Bone marrow (tissue), 2 donors: Measurements from ENCODE around the gene MAP3K12.
"Not testable (repeated sequence)": the region's sequence is repeated elsewhere in the genome, so short reads cannot be mapped to it uniquely, and the experiment has no call there.

Experiments used
- DNase-seq, 2 donors: peaks; one replicate each; lab custom pipeline; 2025; lab: John Stamatoyannopoulos, UW

Gene MAP3K12

DNA sequence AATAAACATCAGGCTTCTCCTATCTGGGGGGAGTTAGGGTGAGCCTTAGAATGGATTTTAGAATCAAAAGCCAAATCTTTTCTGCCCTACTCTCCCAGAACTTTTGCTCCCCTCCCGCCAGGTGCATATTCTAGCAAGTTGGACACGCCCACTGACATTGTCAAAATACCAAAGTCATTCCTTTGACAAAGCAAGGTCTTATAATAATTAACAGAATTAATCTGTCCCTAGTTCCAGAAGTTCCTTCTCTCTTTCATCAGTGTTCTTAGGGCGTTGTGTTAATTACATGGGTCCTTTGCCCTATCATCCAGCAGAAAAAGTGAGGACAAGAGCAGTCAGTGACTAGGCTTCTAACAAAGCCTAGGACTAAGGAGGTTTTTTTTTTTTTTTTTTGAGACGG lies 55.3 kb downstream of the MAP3K12 start:
- no peak for DNase-seq

DNA sequence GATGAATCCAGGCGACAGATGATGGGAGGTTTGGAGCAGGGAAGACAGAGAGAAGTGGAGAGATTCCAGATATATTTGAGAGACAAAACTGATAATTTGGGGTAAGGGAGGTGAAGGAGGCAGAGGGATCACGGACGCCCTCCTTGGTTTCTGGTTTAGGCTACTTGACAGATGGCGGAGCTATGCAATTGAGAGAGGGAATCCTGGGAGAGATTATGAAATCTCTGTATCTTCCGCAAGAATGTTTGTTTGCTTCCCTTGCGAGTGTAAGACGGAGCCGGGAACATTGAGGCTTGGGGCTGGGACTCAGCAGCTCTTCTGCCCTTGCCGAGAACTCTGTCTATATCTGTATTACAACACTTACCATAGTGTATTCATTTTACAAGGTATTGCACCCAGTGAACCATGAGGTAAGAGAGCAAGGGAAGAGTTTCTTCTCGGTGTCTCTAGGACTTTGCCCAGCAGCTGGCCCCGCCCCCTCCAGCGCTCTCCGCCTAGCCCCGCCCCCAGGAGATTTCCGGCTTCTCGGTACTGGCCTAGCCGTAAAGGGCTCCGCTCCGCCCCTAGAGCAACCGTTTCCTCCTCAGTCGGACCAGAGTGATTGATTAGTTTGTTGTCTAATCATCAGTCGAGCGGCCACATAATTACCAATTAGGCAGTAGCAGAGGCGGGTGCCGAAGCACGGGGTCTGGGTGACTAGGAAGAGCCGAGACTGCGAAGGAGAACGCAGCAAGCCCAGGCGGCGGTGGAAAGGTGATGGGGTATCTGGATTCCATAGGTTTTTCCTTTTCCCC lies 58.0 kb downstream of the MAP3K12 start, which contains the start of gene PRR13:
TSS of gene PRR13 (plus strand) at position 695 of the 794 bp plus-strand sequence. CDS start 981 bp downstream, outside the sequence.
- DNase-seq: peak; percentile 88 to 100

DNA sequence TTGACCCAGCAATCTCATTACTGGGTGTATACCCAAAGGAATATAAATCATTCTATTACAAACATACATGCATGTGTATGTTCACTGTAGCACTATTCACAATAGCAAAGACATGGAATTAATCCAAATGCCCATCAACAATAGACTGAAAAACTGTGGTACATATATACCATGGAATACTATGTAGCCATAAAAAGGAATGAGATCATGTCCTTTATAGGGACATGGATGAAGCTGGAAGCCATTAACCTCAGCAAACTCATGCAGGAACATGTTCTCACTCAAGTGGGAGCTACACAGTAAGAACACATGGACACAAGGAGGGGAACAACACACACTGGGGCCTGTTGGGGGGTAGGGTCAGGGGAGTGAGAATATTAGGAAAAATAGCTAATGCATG lies 59.7 kb downstream of the MAP3K12 start:
- not testable (repeated sequence) for DNase-seq

- DNase-seq: not testable (repeated sequence)
These were observed 63.9 kb downstream of the MAP3K12 start for GRCh38 chr12:53435326-53435725.

- no peak for DNase-seq
These were observed 68.1 kb downstream of the MAP3K12 start for GRCh38 chr12:53431187-53431586.

DNA sequence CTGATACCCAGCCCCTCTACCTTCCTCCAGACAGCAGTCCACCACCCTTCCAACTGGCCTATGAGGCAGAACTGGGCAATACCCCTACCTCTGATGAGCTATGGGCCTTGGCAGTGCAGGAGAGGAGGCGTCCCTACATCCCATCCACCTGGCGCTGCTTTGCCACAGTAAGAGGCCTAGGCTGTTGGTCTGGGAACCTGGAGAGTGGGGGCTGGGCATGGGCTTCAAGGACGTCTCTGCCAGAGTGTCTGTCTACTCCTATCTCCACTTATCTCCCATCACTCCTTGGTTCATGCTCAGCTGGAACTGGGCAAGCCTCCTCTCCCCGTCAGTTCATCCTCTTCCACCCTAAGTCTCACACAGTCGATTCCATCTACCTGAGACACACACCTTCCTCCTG lies 69.1 kb downstream of the MAP3K12 start:
- no peak for DNase-seq
